Natural killer cell (primary cell): ENCODE measurements around the gene KRTAP19-4. TPM values are rescaled to one million over a fixed set of nuclear protein-coding genes. Genes with fewer than 3 reads are reported as not detected.

ENCODE experiments used
- ATAC-seq, 3 donors: fragments of 150-1000 bp in 2 of 3; fragments of 200-7000 bp in 1 of 3; cut with Tn5 transposase; 1 replicate in 1 of 3; 2 replicates in 2 of 3; pipeline ENCODE4 v1.10.0; 2021; ENCODE audit warnings: mild to moderate bottlenecking in 2 of 3, moderate library complexity in 2 of 3
- DNase-seq, 2 donors: peaks; one replicate each; pipeline versions ENCODE4 v3.0.0 to v3.0.0-alpha.2; 2013 to 2021; ENCODE audit warnings: mixed read lengths in 1 of 2
- H3K27ac ChIP-seq: one replicate; pipeline ENCODE4 v1.5.1; 2013; ENCODE audit warnings: mild to moderate bottlenecking, low read length
- H3K27me3 ChIP-seq: one replicate; pipeline ENCODE4 v1.6.1; 2013; ENCODE audit warnings: low read length; ENCODE audit not compliant: control insufficient read depth, insufficient read depth
- H3K36me3 ChIP-seq: one replicate; pipeline ENCODE4 v1.6.1; 2013; ENCODE audit warnings: low read length; ENCODE audit not compliant: control insufficient read depth, insufficient read depth
- H3K4me1 ChIP-seq: one replicate; pipeline ENCODE4 v1.6.1; 2013; ENCODE audit warnings: low read length; ENCODE audit not compliant: control insufficient read depth, insufficient read depth
- H3K4me3 ChIP-seq: one replicate; pipeline ENCODE4 v1.5.1; 2013; ENCODE audit warnings: low read length
- H3K9me3 ChIP-seq: one replicate; pipeline ENCODE4 v1.6.1; 2013; ENCODE audit warnings: low read length; ENCODE audit not compliant: control insufficient read depth, insufficient read depth
- H3K27ac Mint-ChIP-seq, 2 donors: one replicate each; pipeline ENCODE4 v1.8.0; 2022; ENCODE audit warnings: mild to moderate bottlenecking in 2 of 2, mixed read lengths in 2 of 2, moderate library complexity in 1 of 2
- H3K27me3 Mint-ChIP-seq, 2 donors: one replicate each; pipeline ENCODE4 v1.8.0; 2022; ENCODE audit warnings: low read depth in 2 of 2, mixed read lengths in 2 of 2
- H3K36me3 Mint-ChIP-seq: one replicate; pipeline ENCODE4 v1.8.0; 2022; ENCODE audit warnings: mixed read lengths
- H3K4me1 Mint-ChIP-seq, 2 donors: one replicate each; pipeline ENCODE4 v1.8.0; 2022; ENCODE audit warnings: mixed read lengths in 2 of 2
- H3K4me3 Mint-ChIP-seq: one replicate; pipeline ENCODE4 v1.8.0; 2022; ENCODE audit warnings: mild to moderate bottlenecking, moderate library complexity, mixed read lengths
- H3K9me3 Mint-ChIP-seq, 2 donors: one replicate each; pipeline ENCODE4 v1.8.0; 2022; ENCODE audit warnings: mixed read lengths in 2 of 2
- CTCF ChIP-seq: fragments of 200-600 bp; IDR thresholded peaks from one replicate; pipeline ENCODE4 v1.8.0; 2022; ENCODE audit warnings: antibody characterized with exemption
- WGBS: methylation state at CpG from one replicate; pipeline ENCODE4 v1.1.7; 2013; ENCODE audit warnings: missing lambda C conversion rate; ENCODE audit not compliant: insufficient coverage; 5-methylcytosine and 5-hydroxymethylcytosine counted together
- intact Hi-C: fragments of 100-400 bp; cut with micrococcal nuclease; formaldehyde crosslinking; loops from one replicate; pipeline ENCODE4 v1.14.2; 2022
- total RNA-seq, 4 donors: library from RNA; stranded (reverse); fragments of 120-200 nt in 1 of 4; gene quantifications; one replicate each; pipeline versions ENCODE4 v1.2.3 to v1.2.4, GENCODE V29; 2013 to 2022

The KRTAP19-4 gene
- total RNA-seq, 3 donors from 2014 or later (not counting 1 experiment from before 2014, with no cell fraction given) = not detected

GRCh38 chr21:30447056-30447455 lies 49.9 kb downstream of the KRTAP19-4 start:
- no peaks in the 10 kb centered on the region for H3K36me3 ChIP-seq
- Mint-ChIP-seq H3K36me3 (no peaks in the 10 kb centered on the region), H3K9me3 (peaks cover 0 to 4% of the 10 kb centered on the region in 2 donors), H3K27ac (no peak overlapping the region), H3K27me3 (no peaks in the 10 kb centered on the region), H3K4me1 (no peaks in the 10 kb centered on the region), H3K4me3 (no peak overlapping the region)
- H3K4me1 ChIP-seq = no peaks in the 10 kb centered on the region
- WGBS = 5% methylated on average over 4 of the region's 4 CpGs
- H3K27ac ChIP-seq = no peak overlapping the region
- ATAC-seq (no peak), DNase-seq (no peak)
- H3K4me3 ChIP-seq = no peak overlapping the region
- intact Hi-C loops = no loop called here
- no peaks in the 10 kb centered on the region for H3K27me3 ChIP-seq
- TF ChIP-seq CTCF = no peak
- no peaks in the 10 kb centered on the region for H3K9me3 ChIP-seq

Other genes starting within 250 kb of the KRTAP19-4 start
- not detected for gene KRTAP24-1, start 214.2 kb downstream of the KRTAP19-4 start, total RNA-seq
- gene KRTAP25-1, start 207.7 kb downstream of the KRTAP19-4 start, total RNA-seq = not detected
- gene KRTAP26-1, start 176.8 kb downstream of the KRTAP19-4 start, total RNA-seq = not detected
- not detected for gene KRTAP27-1, start 159.5 kb downstream of the KRTAP19-4 start, total RNA-seq
- not detected for gene KRTAP23-1, start 148.6 kb downstream of the KRTAP19-4 start, total RNA-seq
- not detected for gene KRTAP13-2, start 124.9 kb downstream of the KRTAP19-4 start, total RNA-seq
- not detected for gene KRTAP13-1, start 101.1 kb downstream of the KRTAP19-4 start, total RNA-seq
- gene KRTAP13-3, start 71.2 kb downstream of the KRTAP19-4 start, total RNA-seq = not detected
- gene KRTAP13-4, start 66.9 kb downstream of the KRTAP19-4 start, total RNA-seq = not detected
- not detected for gene KRTAP15-1, start 56.9 kb downstream of the KRTAP19-4 start, total RNA-seq
- gene KRTAP19-1, start 16.8 kb downstream of the KRTAP19-4 start, total RNA-seq = not detected
- not detected for gene KRTAP19-2, start 9.7 kb downstream of the KRTAP19-4 start, total RNA-seq
- gene KRTAP19-3, start 5.2 kb downstream of the KRTAP19-4 start, total RNA-seq = not detected
- not detected for gene KRTAP19-5, start 5.0 kb upstream of the KRTAP19-4 start, total RNA-seq
- gene KRTAP19-6, start 44.7 kb upstream of the KRTAP19-4 start, total RNA-seq = not detected
- not detected for gene KRTAP19-7, start 64.1 kb upstream of the KRTAP19-4 start, total RNA-seq
- not detected for gene KRTAP22-2, start 93.2 kb upstream of the KRTAP19-4 start, total RNA-seq
- gene KRTAP6-3, start 95.3 kb upstream of the KRTAP19-4 start, total RNA-seq = not detected
- not detected for gene KRTAP6-2, start 101.7 kb upstream of the KRTAP19-4 start, total RNA-seq
- gene KRTAP22-1, start 103.9 kb upstream of the KRTAP19-4 start, total RNA-seq = not detected
- not detected for gene KRTAP6-1, start 116.8 kb upstream of the KRTAP19-4 start, total RNA-seq
- gene KRTAP20-1, start 119.3 kb upstream of the KRTAP19-4 start, total RNA-seq = not detected
- gene KRTAP20-4, start 123.5 kb upstream of the KRTAP19-4 start, total RNA-seq = not detected
- not detected for gene KRTAP20-2, start 138.0 kb upstream of the KRTAP19-4 start, total RNA-seq
- gene KRTAP20-3, start 145.7 kb upstream of the KRTAP19-4 start, total RNA-seq = not detected
- gene KRTAP21-3, start 221.6 kb upstream of the KRTAP19-4 start, total RNA-seq = not detected